Stromal cell of bone marrow (primary cell): Measurements from ENCODE around the gene DZIP1L.

Experiments
- DNase-seq: peaks from one replicate; pipeline ENCODE4 v3.0.0-alpha.2; 2012; ENCODE audit warnings: low read depth

Gene DZIP1L

DNA sequence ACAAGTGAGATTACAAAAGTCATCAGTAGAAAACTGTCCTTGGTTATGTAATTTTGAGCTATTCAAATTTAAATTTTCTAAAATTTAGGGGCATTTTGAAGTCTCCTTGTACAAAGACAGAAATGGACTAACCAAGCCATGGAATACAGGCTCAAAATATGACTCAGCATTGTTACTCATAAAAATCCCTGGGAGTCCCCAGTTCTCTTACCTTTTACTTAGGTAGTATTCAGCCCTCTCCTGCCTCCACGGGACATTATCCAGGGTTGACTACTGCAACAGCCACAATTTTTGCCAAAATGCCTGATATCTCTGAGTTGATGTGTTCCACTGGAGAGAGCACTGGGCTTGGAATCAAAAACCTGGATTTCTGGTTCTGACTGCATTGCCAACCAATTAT, 80.5 kb downstream of the DZIP1L start:
- DNase-seq: no peak

DNA sequence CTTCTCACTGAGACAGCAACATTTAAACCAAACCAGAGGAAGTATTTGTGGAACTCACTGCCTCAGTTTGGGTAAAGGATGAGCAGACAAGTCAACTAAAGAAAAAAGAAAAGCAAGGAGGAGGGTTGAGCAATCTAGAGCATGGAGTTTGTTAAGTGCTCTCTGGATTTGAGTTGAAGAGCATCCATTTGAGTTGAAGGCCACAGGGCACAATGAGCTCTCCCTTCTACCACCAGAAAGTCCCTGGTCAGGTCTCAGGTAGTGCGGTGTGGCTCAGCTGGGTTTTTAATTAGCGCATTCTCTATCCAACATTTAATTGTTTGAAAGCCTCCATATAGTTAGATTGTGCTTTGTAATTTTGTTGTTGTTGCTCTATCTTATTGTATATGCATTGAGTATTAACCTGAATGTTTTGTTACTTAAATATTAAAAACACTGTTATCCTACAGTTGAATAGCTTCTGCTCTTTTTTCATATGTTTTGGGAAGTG, 82.2 kb downstream of the DZIP1L start:
- no peak for DNase-seq

DNA sequence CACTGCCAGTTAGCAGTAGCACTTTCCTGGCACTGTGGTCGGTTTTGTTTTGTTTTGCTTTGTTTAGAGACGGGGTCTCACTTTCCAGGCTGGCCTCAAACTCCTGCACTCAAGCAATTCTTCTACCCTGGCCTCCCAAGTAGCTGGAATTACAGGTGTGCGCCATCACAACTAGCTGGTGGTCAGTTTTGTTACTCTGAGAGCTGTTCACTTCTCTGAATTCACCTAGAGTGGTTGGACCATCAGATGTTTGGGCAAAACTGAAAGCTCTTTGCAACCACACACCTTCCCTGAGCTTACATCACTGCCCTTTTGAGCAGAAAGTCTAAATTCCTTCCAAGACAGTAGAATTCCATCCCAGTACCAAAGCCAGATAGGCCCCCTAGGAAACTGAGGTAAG, 82.8 kb downstream of the DZIP1L start:
- DNase-seq: no peak

- DNase-seq: no peak
Observed at GRCh38 chr3:138031536-138031935, 83.9 kb downstream of the DZIP1L start.

- DNase-seq: no peak
Observed at GRCh38 chr3:138030734-138031280, 84.6 kb downstream of the DZIP1L start.

- DNase-seq: no peak
Observed at GRCh38 chr3:138027821-138028220, 87.6 kb downstream of the DZIP1L start.

- DNase-seq: no peak
Observed at GRCh38 chr3:138025553-138025952, 89.9 kb downstream of the DZIP1L start.

- DNase-seq: no peak
Observed at GRCh38 chr3:138023754-138024153, 91.7 kb downstream of the DZIP1L start.

DNA sequence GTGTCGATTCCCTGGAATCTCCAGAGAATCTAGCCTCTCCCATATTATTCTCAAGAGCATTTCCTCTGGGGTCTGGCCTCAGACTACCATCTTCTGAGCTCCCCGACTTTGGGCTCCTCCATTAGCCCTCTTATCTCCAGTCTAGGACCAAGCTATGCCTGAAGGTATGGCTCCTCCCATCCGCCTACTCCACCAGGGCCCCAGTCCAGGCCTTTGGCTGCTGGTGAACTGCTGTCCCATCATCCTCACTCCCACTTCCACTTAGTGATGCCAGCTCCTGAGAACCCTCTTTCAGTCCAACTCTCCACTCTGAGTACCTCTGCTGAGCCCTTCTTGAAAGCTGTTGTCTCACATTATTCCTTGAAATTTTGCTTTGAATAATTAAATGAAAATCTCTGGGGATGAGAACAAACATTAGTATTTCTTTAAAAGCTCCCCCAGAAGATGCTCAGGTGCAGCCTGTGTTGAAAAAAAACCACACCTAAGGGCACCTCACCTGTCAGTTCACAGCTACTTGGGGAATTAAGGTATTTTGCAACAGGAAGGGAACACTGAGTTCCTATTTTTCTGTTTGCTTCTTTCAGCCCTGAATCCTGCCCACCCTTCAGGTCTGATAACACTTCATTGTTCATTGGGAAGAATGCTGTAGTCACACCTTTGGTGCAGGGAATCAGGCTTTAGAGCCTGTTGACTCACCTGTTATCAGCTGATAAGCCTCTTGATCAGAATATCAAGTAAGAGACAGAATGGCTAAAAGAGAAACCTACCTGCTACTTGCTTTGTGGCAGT, 95.9 kb downstream of the DZIP1L start:
- DNase-seq: no peak

GRCh38 chr3:138016065-138016464, 99.3 kb downstream of the DZIP1L start:
- no peak for DNase-seq

- DNase-seq: no peak
Observed at GRCh38 chr3:138012526-138012925, 102.9 kb downstream of the DZIP1L start.
